ENCODE measurements around the gene PRKCI. TPM values are rescaled to one million over a fixed set of nuclear protein-coding genes. Genes with fewer than 3 reads are reported as not detected.
"Not testable (repeated sequence)": the region's sequence is repeated elsewhere in the genome, so short reads cannot be mapped to it uniquely, and the experiment has no call there.

The PRKCI gene
- 21.8 and 23.7 TPM in 2 replicates for total RNA-seq (2014; rRNA removed; shearing (Covaris generic))
- 15.5 and 16.2 TPM in 2 replicates for polyA plus RNA-seq (2015; cell fraction: cytosol; rRNA removed)
- 19.2 and 27.5 TPM in 2 replicates for polyA plus RNA-seq (2015; cell fraction: nucleus; rRNA removed)

GRCh38 chr3:170221924-170222646 is at the start of gene PRKCI:
Gene PRKCI, plus strand, starts transcription at chr3:170222424. Its CDS starts 246 bp downstream, at chr3:170222670.
- in situ Hi-C loops (cut with HindIII; ENCODE audit: low pct_unique_long_range_greater_than_20kb, low sequenced_read_pairs), result no loop called here

GRCh38 chr3:170178651-170179050 is 43.6 kb upstream of the PRKCI start:
- in situ Hi-C loops (cut with HindIII; ENCODE audit: low pct_unique_long_range_greater_than_20kb, low sequenced_read_pairs), result no loop called here
- DNase-seq (ENCODE audit: low read depth, low spot score), result no peak

More at GRCh38 chr3:170221924-170222646, at the start of gene PRKCI:
- DNase-seq (ENCODE audit: low read depth, low spot score), result peak; percentile 97

- DNase-seq (ENCODE audit: low read depth, low spot score), result no peak
- in situ Hi-C loops (cut with HindIII; ENCODE audit: low pct_unique_long_range_greater_than_20kb, low sequenced_read_pairs), result no loop called here
Measured at GRCh38 chr3:170179432-170179831, 42.8 kb upstream of the PRKCI start.

- in situ Hi-C loops (cut with HindIII; ENCODE audit: low pct_unique_long_range_greater_than_20kb, low sequenced_read_pairs), result no loop called here
- peak; percentile 19 for DNase-seq (ENCODE audit: low read depth, low spot score)
Measured at GRCh38 chr3:170180079-170180907, 41.9 kb upstream of the PRKCI start.

GRCh38 chr3:170180908-170181885 is 41.0 kb upstream of the PRKCI start, which contains the start of gene PHC3:
Gene PHC3, minus strand, starts transcription at chr3:170181733. Its CDS starts 18 bp downstream, at chr3:170181715.
- DNase-seq (ENCODE audit: low read depth, low spot score), result peak; percentile 91
- in situ Hi-C loops (cut with HindIII; ENCODE audit: low pct_unique_long_range_greater_than_20kb, low sequenced_read_pairs), result no loop called here

- DNase-seq (ENCODE audit: low read depth, low spot score), result no peak
Measured at GRCh38 chr3:170189398-170190256, 32.6 kb upstream of the PRKCI start.

GRCh38 chr3:170195759-170196158 is 26.5 kb upstream of the PRKCI start:
- in situ Hi-C loops (cut with HindIII; ENCODE audit: low pct_unique_long_range_greater_than_20kb, low sequenced_read_pairs); DNase-seq (ENCODE audit: low read depth, low spot score): not testable (repeated sequence)

More at GRCh38 chr3:170189398-170190256, 32.6 kb upstream of the PRKCI start:
- in situ Hi-C loops (cut with HindIII; ENCODE audit: low pct_unique_long_range_greater_than_20kb, low sequenced_read_pairs), result no loop called here

- DNase-seq (ENCODE audit: low read depth, low spot score), result no peak
- in situ Hi-C loops (cut with HindIII; ENCODE audit: low pct_unique_long_range_greater_than_20kb, low sequenced_read_pairs), result no loop called here
Measured at GRCh38 chr3:170196833-170197232, 25.4 kb upstream of the PRKCI start.

- in situ Hi-C loops (cut with HindIII; ENCODE audit: low pct_unique_long_range_greater_than_20kb, low sequenced_read_pairs), result no loop called here
- DNase-seq (ENCODE audit: low read depth, low spot score), result no peak
Measured at GRCh38 chr3:170200987-170201386, 21.2 kb upstream of the PRKCI start.

- DNase-seq (ENCODE audit: low read depth, low spot score), result no peak
- in situ Hi-C loops (cut with HindIII; ENCODE audit: low pct_unique_long_range_greater_than_20kb, low sequenced_read_pairs), result no loop called here
Measured at GRCh38 chr3:170201527-170201926, 20.7 kb upstream of the PRKCI start.

GRCh38 chr3:170203457-170203856 is 18.8 kb upstream of the PRKCI start:
- in situ Hi-C loops (cut with HindIII; ENCODE audit: low pct_unique_long_range_greater_than_20kb, low sequenced_read_pairs), result no loop called here
- no peak for DNase-seq (ENCODE audit: low read depth, low spot score)

- no peak for DNase-seq (ENCODE audit: low read depth, low spot score)
- in situ Hi-C loops (cut with HindIII; ENCODE audit: low pct_unique_long_range_greater_than_20kb, low sequenced_read_pairs), result no loop called here
Measured at GRCh38 chr3:170204023-170204472, 18.2 kb upstream of the PRKCI start.

GRCh38 chr3:170204509-170204908 is 17.7 kb upstream of the PRKCI start:
- in situ Hi-C loops (cut with HindIII; ENCODE audit: low pct_unique_long_range_greater_than_20kb, low sequenced_read_pairs), result no loop called here

GRCh38 chr3:170205302-170205701 is 16.9 kb upstream of the PRKCI start:
- DNase-seq (ENCODE audit: low read depth, low spot score), result no peak
- in situ Hi-C loops (cut with HindIII; ENCODE audit: low pct_unique_long_range_greater_than_20kb, low sequenced_read_pairs), result no loop called here

More at GRCh38 chr3:170204509-170204908, 17.7 kb upstream of the PRKCI start:
- DNase-seq (ENCODE audit: low read depth, low spot score), result no peak

GRCh38 chr3:170206164-170206762 is 16.0 kb upstream of the PRKCI start:
- in situ Hi-C loops (cut with HindIII; ENCODE audit: low pct_unique_long_range_greater_than_20kb, low sequenced_read_pairs); DNase-seq (ENCODE audit: low read depth, low spot score): not testable (repeated sequence)

- no peak for DNase-seq (ENCODE audit: low read depth, low spot score)
- in situ Hi-C loops (cut with HindIII; ENCODE audit: low pct_unique_long_range_greater_than_20kb, low sequenced_read_pairs), result no loop called here
Measured at GRCh38 chr3:170207717-170208116, 14.5 kb upstream of the PRKCI start.
